Measurements from ENCODE around the gene PTDSS2. TPM values are rescaled to one million over a fixed set of nuclear protein-coding genes. Genes with fewer than 3 reads are reported as not detected.

PTDSS2 gene
- total and polyA plus RNA-seq, 2 experiments from 2014 or later = 22.7 to 145 TPM

DNA sequence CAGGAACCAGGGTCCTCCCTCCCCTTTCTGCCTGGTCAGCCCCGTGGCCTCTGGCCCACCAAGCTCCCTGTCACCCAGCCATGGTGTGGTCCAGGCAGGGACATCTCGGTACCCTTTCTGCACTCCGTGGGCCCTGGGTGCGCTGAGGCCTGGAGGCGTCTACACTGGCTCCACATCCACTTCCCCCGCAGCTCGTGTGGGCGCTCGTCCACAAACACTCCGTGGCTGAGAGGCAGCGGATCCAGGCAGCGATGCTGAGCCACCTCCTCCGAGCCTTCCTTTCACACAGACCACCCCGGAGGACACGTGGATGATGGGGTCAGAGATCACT lies 40.8 kb downstream of the PTDSS2 start:
- Histone ChIP-seq H3K9me2 (ENCODE audit: insufficient read depth) (no peaks in the 10 kb centered on the region), H3K27me3 (ENCODE audit: insufficient read depth) (no peaks in the 10 kb centered on the region), H3K36me3 (ENCODE audit: insufficient read depth) (no peaks in the 10 kb centered on the region), H3F3A (replicated peaks; ENCODE audit: low read depth) (no peaks in the 10 kb centered on the region), H2AFZ (no peak overlapping the region), H3K4me3 (no peak overlapping the region), H3K4me1 (ENCODE audit: insufficient read depth) (no peaks in the 10 kb centered on the region), H4K20me1 (replicated peaks; ENCODE audit: insufficient read depth) (no peaks in the 10 kb centered on the region), H3K4me2 (no peak overlapping the region), H3K79me2 (replicated peaks; ENCODE audit: insufficient read depth) (no peaks in the 10 kb centered on the region), H3K27ac (ENCODE audit: low read depth) (no peak overlapping the region)
- Mint-ChIP-seq H3K4me3 (no peak overlapping the region), H3K27me3 (ENCODE audit: insufficient read depth, low read depth, poor library complexity) (peaks cover 12% of the 10 kb centered on the region), H3K27ac (no peak overlapping the region), H3K4me1 (no peaks in the 10 kb centered on the region), H3K9me3 (peaks cover 4% of the 10 kb centered on the region; the same call in 1 of the 3 replicates), H3K36me3 (ENCODE audit: low read depth) (peaks cover 16% of the 10 kb centered on the region)
- TF ChIP-seq, protein P1, sequence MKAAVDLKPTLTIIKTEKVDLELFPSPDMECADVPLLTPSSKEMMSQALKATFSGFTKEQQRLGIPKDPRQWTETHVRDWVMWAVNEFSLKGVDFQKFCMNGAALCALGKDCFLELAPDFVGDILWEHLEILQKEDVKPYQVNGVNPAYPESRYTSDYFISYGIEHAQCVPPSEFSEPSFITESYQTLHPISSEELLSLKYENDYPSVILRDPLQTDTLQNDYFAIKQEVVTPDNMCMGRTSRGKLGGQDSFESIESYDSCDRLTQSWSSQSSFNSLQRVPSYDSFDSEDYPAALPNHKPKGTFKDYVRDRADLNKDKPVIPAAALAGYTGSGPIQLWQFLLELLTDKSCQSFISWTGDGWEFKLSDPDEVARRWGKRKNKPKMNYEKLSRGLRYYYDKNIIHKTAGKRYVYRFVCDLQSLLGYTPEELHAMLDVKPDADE (IDR thresholded peaks at IDR 0.05) = no peak
- ATAC-seq = no peak
- DNase-seq (ENCODE audit: low spot score) = no peak

- TF ChIP-seq ZNF114 (CRISPR knock-in tag; IDR thresholded peaks at IDR 0.05) (no peak), ZNF462 (CRISPR knock-in tag; IDR thresholded peaks at IDR 0.05) (no peak), REST (IDR thresholded peaks at IDR 0.05; ENCODE audit: unreplicated experiment) (no peak), CREB1 (CRISPR knock-in tag; IDR thresholded peaks at IDR 0.05; ENCODE audit: low read depth) (no peak), JUNB (IDR thresholded peaks at IDR 0.05; ENCODE audit: unreplicated experiment) (no peak)
- TF ChIP-seq, protein P2, sequence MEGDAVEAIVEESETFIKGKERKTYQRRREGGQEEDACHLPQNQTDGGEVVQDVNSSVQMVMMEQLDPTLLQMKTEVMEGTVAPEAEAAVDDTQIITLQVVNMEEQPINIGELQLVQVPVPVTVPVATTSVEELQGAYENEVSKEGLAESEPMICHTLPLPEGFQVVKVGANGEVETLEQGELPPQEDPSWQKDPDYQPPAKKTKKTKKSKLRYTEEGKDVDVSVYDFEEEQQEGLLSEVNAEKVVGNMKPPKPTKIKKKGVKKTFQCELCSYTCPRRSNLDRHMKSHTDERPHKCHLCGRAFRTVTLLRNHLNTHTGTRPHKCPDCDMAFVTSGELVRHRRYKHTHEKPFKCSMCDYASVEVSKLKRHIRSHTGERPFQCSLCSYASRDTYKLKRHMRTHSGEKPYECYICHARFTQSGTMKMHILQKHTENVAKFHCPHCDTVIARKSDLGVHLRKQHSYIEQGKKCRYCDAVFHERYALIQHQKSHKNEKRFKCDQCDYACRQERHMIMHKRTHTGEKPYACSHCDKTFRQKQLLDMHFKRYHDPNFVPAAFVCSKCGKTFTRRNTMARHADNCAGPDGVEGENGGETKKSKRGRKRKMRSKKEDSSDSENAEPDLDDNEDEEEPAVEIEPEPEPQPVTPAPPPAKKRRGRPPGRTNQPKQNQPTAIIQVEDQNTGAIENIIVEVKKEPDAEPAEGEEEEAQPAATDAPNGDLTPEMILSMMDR (conservative IDR thresholded peaks at IDR 0.05; ENCODE audit: low read depth in 2 of 2) = no peak
- TF ChIP-seq, protein P1 (IDR thresholded peaks at IDR 0.05) = no peak
- H3K4me2 ChIP-seq = no peak overlapping the region
- peaks cover 21% of the 10 kb centered on the region for H3K36me3 Mint-ChIP-seq (ENCODE audit: low read depth)
- H3K4me1 Mint-ChIP-seq = no peaks in the 10 kb centered on the region
- H3K27me3 ChIP-seq (ENCODE audit: insufficient read depth) = no peaks in the 10 kb centered on the region
- H3K4me3 Mint-ChIP-seq = no peak overlapping the region
- H3K9me3 Mint-ChIP-seq = peaks cover 7% of the 10 kb centered on the region; the same call in 2 of the 3 replicates
- H3K9me2 ChIP-seq (ENCODE audit: insufficient read depth) = no peaks in the 10 kb centered on the region
- H3K27ac Mint-ChIP-seq = no peak overlapping the region
- no peak overlapping the region for H3K27ac ChIP-seq (ENCODE audit: low read depth)
- ATAC-seq (no peak), DNase-seq (ENCODE audit: low spot score) (no peak)
- no peaks in the 10 kb centered on the region for H4K20me1 ChIP-seq (replicated peaks; ENCODE audit: insufficient read depth)
- no peaks in the 10 kb centered on the region for H3K36me3 ChIP-seq (ENCODE audit: insufficient read depth)
- H3F3A ChIP-seq (replicated peaks; ENCODE audit: low read depth) = no peaks in the 10 kb centered on the region
- H3K4me3 ChIP-seq = no peak overlapping the region
- no peak overlapping the region for H2AFZ ChIP-seq
- H3K27me3 Mint-ChIP-seq (ENCODE audit: insufficient read depth, low read depth, poor library complexity) = peaks cover 12% of the 10 kb centered on the region
- no peaks in the 10 kb centered on the region for H3K4me1 ChIP-seq (ENCODE audit: insufficient read depth)
- H3K79me2 ChIP-seq (replicated peaks; ENCODE audit: insufficient read depth) = no peaks in the 10 kb centered on the region
Observed at GRCh38 chr11:491358-491757, 41.3 kb downstream of the PTDSS2 start.

Measured in GM23338 (cell line).